H1 (cell line): ENCODE measurements around the gene DSTN. TPM values are rescaled to one million over a fixed set of nuclear protein-coding genes. Genes with fewer than 3 reads are reported as not detected.

Experiments
- CTCF ChIA-PET: fragments of 300-600 bp; sonication (Branson Sonifier 250); formaldehyde crosslinking; loops from one replicate; lab custom pipeline; 2021; ENCODE audit not compliant: partially characterized antibody; lab: Charles Lee
- POLR2A ChIA-PET: fragments of 300-600 bp; sonication (Branson Sonifier 250); formaldehyde crosslinking; loops from one replicate; lab custom pipeline; 2021; ENCODE audit warnings: inconsistent platforms; ENCODE audit not compliant: partially characterized antibody; lab: Charles Lee
- DNase-seq, 2 experiments: peaks; one replicate each; pipeline versions ENCODE4 v3.0.0 to v3.0.0-alpha.2; 2010 to 2022; ENCODE audit warnings: low spot score in 2 of 2, low read depth in 1 of 2, mixed read lengths in 1 of 2
- FAIRE-seq: peaks from 2 replicates; lab custom pipeline; 2011; peaks lifted over from hg19 to GRCh38; lab: Jason Lieb, UNC
- H2AFZ ChIP-seq: 2 replicates; pipeline ENCODE4 v1.8.1; 2012; ENCODE audit warnings: low read length, inconsistent platforms
- H2AK5ac ChIP-seq: 2 replicates; pipeline ENCODE4 v1.6.1; 2013; ENCODE audit warnings: low read depth, low read length
- H2BK120ac ChIP-seq: replicated peaks from 2 replicates; pipeline ENCODE3; 2013; ENCODE audit warnings: low read depth, low read length, inconsistent platforms
- H2BK12ac ChIP-seq: 2 replicates; pipeline ENCODE4 v1.6.1; 2013; ENCODE audit warnings: low read depth, low read length
- H2BK15ac ChIP-seq: 2 replicates; pipeline ENCODE4 v1.6.1; 2013; ENCODE audit warnings: low read length
- H2BK20ac ChIP-seq: 2 replicates; pipeline ENCODE4 v1.6.1; 2013; ENCODE audit warnings: low read length
- H2BK5ac ChIP-seq: 2 replicates; pipeline ENCODE4 v1.6.1; 2013; ENCODE audit warnings: low read depth, low read length
- H3K14ac ChIP-seq: 2 replicates; pipeline ENCODE4 v1.6.1; 2013; ENCODE audit warnings: inconsistent platforms; ENCODE audit not compliant: insufficient read length
- H3K18ac ChIP-seq: 2 replicates; pipeline ENCODE4 v1.6.1; 2013; ENCODE audit warnings: low read length; ENCODE audit errors: extremely low read depth
- H3K23ac ChIP-seq: 2 replicates; pipeline ENCODE4 v1.6.1; 2013; ENCODE audit warnings: inconsistent platforms; ENCODE audit not compliant: insufficient read length
- H3K23me2 ChIP-seq: 2 replicates; pipeline ENCODE4 v1.6.1; 2013; ENCODE audit warnings: low read depth, low read length
- H3K27ac ChIP-seq: 2 replicates; pipeline ENCODE4 v1.6.1; 2011; ENCODE audit warnings: low read depth, low read length, inconsistent platforms
- H3K27me3 ChIP-seq, 4 experiments: replicated peaks in 1 of 4; 1 replicate in 1 of 4; 2 replicates in 3 of 4; pipeline versions ENCODE4 v1.6.1 to v1.8.1; 2011 to 2013; ENCODE audit warnings: low read length in 3 of 4, mild to moderate bottlenecking in 3 of 4, inconsistent platforms in 2 of 4, mixed read lengths in 2 of 4, moderate library complexity in 1 of 4; ENCODE audit not compliant: control insufficient read depth in 3 of 4, insufficient read depth in 3 of 4; ENCODE audit errors: extremely low read depth in 1 of 4
- H3K36me3 ChIP-seq, 4 experiments: 2 replicates each; pipeline versions ENCODE4 v1.6.1 to v1.8.1; 2011 to 2013; ENCODE audit warnings: mild to moderate bottlenecking in 4 of 4, low read length in 3 of 4, moderate library complexity in 2 of 4, control low read depth in 1 of 4, inconsistent platforms in 1 of 4; ENCODE audit not compliant: insufficient read depth in 4 of 4, control insufficient read depth in 2 of 4
- H3K4ac ChIP-seq: replicated peaks from 2 replicates; pipeline ENCODE3; 2013; ENCODE audit warnings: low read length, low read depth, mixed read lengths, inconsistent platforms; ENCODE audit not compliant: insufficient read length
- H3K4me1 ChIP-seq, 4 experiments: replicated peaks in 1 of 4; 1 replicate in 1 of 4; 2 replicates in 3 of 4; pipeline versions ENCODE4 v1.6.1 to v1.8.1; 2011 to 2013; ENCODE audit warnings: low read length in 3 of 4, inconsistent platforms in 2 of 4, mixed read lengths in 1 of 4; ENCODE audit not compliant: insufficient read depth in 4 of 4, control insufficient read depth in 3 of 4
- H3K4me2 ChIP-seq, 2 experiments: 2 replicates each; pipeline versions ENCODE4 v1.6.1 to v1.8.1; 2011 to 2013; ENCODE audit warnings: low read depth in 2 of 2, low read length in 2 of 2, control low read depth in 1 of 2, inconsistent platforms in 1 of 2, mild to moderate bottlenecking in 1 of 2; ENCODE audit not compliant: insufficient read depth in 1 of 2
- H3K4me3 ChIP-seq, 4 experiments: fragments of 200-600, 300-600 bp in 1 of 4; sonication (generic), shearing (Covaris generic), sonication (Bioruptor Twin) in 1 of 4; 2 replicates each; pipeline versions ENCODE4 v1.5.1 to v1.8.1; 2011 to 2016; ENCODE audit warnings: low read length in 4 of 4, low read depth in 3 of 4, control low read depth in 2 of 4, inconsistent platforms in 2 of 4, mild to moderate bottlenecking in 2 of 4, mixed read lengths in 1 of 4, moderate library complexity in 1 of 4; ENCODE audit not compliant: insufficient read depth in 2 of 4; ENCODE audit errors: extremely low read depth in 1 of 4
- H3K56ac ChIP-seq: replicated peaks from 2 replicates; pipeline ENCODE3; 2013; ENCODE audit warnings: low read depth, mild to moderate bottlenecking, mixed read lengths, low read length, inconsistent platforms; ENCODE audit not compliant: insufficient read length
- H3K79me1 ChIP-seq: 2 replicates; pipeline ENCODE4 v1.6.1; 2013; ENCODE audit warnings: low read depth, low read length, control low read depth
- H3K79me2 ChIP-seq, 2 experiments: 2 replicates each; pipeline versions ENCODE4 v1.6.1 to v1.8.1; 2012 to 2013; ENCODE audit warnings: low read length in 2 of 2, mild to moderate bottlenecking in 2 of 2, inconsistent platforms in 1 of 2; ENCODE audit not compliant: insufficient read depth in 2 of 2, control insufficient read depth in 1 of 2
- H3K9ac ChIP-seq, 4 experiments: replicated peaks in 1 of 4; 1 replicate in 1 of 4; 2 replicates in 3 of 4; pipeline versions ENCODE4 v1.6.1 to v1.8.1; 2011 to 2013; ENCODE audit warnings: low read depth in 3 of 4, low read length in 3 of 4, control low read depth in 2 of 4, mild to moderate bottlenecking in 2 of 4, moderate library complexity in 2 of 4, inconsistent platforms in 1 of 4; ENCODE audit errors: extremely low read depth in 1 of 4
- H3K9me3 ChIP-seq, 2 experiments: 2 replicates each; pipeline versions ENCODE4 v1.6.1 to v1.8.1; 2012 to 2013; ENCODE audit warnings: mild to moderate bottlenecking in 2 of 2, moderate library complexity in 2 of 2, control low read depth in 1 of 2, inconsistent platforms in 1 of 2, low read depth in 1 of 2, low read length in 1 of 2, mixed read lengths in 1 of 2; ENCODE audit not compliant: insufficient read depth in 2 of 2
- H4K20me1 ChIP-seq, 2 experiments: replicated peaks in 1 of 2; 2 replicates each; pipeline versions ENCODE3 to v1.8.1; 2011 to 2013; ENCODE audit warnings: inconsistent platforms in 2 of 2, low read length in 2 of 2, mild to moderate bottlenecking in 1 of 2; ENCODE audit not compliant: insufficient read depth in 2 of 2, control insufficient read depth in 1 of 2
- H4K5ac ChIP-seq: 2 replicates; pipeline ENCODE4 v1.6.1; 2013; ENCODE audit warnings: low read length, low read depth, mixed read lengths, inconsistent platforms; ENCODE audit not compliant: insufficient read length
- H4K8ac ChIP-seq: 2 replicates; pipeline ENCODE4 v1.8.0; 2013; ENCODE audit warnings: mild to moderate bottlenecking, moderate library complexity, low read length, inconsistent platforms; ENCODE audit not compliant: insufficient read depth; ENCODE audit errors: extremely low read depth
- H4K91ac ChIP-seq: replicated peaks from 2 replicates; pipeline ENCODE3; 2013; ENCODE audit warnings: low read length, mixed read lengths, inconsistent platforms; ENCODE audit not compliant: insufficient read length
- ASH2L ChIP-seq: fragments of 200-600, 300-600 bp; sonication (generic); IDR thresholded peaks from one replicate; pipeline ENCODE4 v1.7.1; 2017; ENCODE audit warnings: low read length
- CBX8 ChIP-seq: fragments of 300-800, 300-1000 bp; sonication (generic); IDR thresholded peaks from 2 replicates; pipeline ENCODE4 v1.7.1; 2016; ENCODE audit warnings: low read depth, low read length, borderline replicate concordance
- CTBP2 ChIP-seq: IDR thresholded peaks from 2 replicates; pipeline ENCODE4 v1.7.0; 2011; ENCODE audit warnings: borderline replicate concordance, mild to moderate bottlenecking, moderate library complexity, mixed read lengths, low read length; ENCODE audit not compliant: insufficient read depth, insufficient read length
- E2F6 ChIP-seq: IDR thresholded peaks from 2 replicates; pipeline ENCODE4 v1.6.1; 2012; ENCODE audit warnings: inconsistent platforms
- POLR2AphosphoS5 ChIP-seq: IDR thresholded peaks from 2 replicates; pipeline ENCODE4 v1.6.1; 2011; ENCODE audit warnings: low read depth, low read length
- SP2 ChIP-seq: IDR thresholded peaks from 2 replicates; pipeline ENCODE4 v1.6.1; 2012; ENCODE audit warnings: mild to moderate bottlenecking, low read length, inconsistent platforms
- USF2 ChIP-seq: IDR thresholded peaks from 2 replicates; pipeline ENCODE4 v1.6.1; 2011; ENCODE audit warnings: low read length, improper control_type of control experiment
- WGBS, 2 experiments: shearing (Covaris generic) in 1 of 2; methylation state at CpG; one replicate each; pipeline versions ENCODE4 v1.1.6 to v1.1.7; 2013 to 2015; ENCODE audit warnings: low lambda C conversion rate in 2 of 2, mixed read lengths in 2 of 2, inconsistent platforms in 1 of 2, low coverage in 1 of 2, missing lambda C conversion rate in 1 of 2; ENCODE audit not compliant: insufficient replicate concordance in 2 of 2, insufficient coverage in 1 of 2, insufficient read length in 1 of 2; ENCODE audit errors: extremely low coverage in 1 of 2, missing lambda C conversion rate in 1 of 2; 5-methylcytosine and 5-hydroxymethylcytosine counted together
- polyA plus RNA-seq, 7 experiments: library from polyadenylated mRNA; depleted of rRNA in 3 of 7; stranded (reverse) in 5 of 7; unstranded in 2 of 7; fragments of >200 nt in 5 of 7; fragments of 200-250 nt in 2 of 7; gene quantifications; 1 replicate in 5 of 7; 2 replicates in 1 of 7; 4 replicates in 1 of 7; pipeline versions ENCODE4 v1.2.1 to v1.2.3, GENCODE V29; 2011 to 2013; ENCODE audit warnings: missing spikeins in 2 of 7, mixed read lengths in 2 of 7
- total RNA-seq: library from RNA; stranded (reverse); fragmentation: NEBNext Ultra II Directional; extraction: Animal tissue kit (Norgen Biotek cat#: 25700); gene quantifications from 2 replicates; pipeline ENCODE4 v1.2.1, GENCODE V29; 2021

The DSTN gene
- total and polyA plus RNA-seq, 2 of the 8 experiments (the other 6 are each of a cell fraction or from before 2014, with no cell fraction given): 43.3 to 208 TPM

GRCh38 chr20:17609811-17610377 is 40.0 kb downstream of the DSTN start:
- H2BK20ac ChIP-seq: no peak overlapping the region
- no peaks in the 10 kb centered on the region for H3K9me3 ChIP-seq
- TF ChIP-seq SP2 (no peak), CBX8 (no peak), POLR2AphosphoS5 (no peak), ASH2L (no peak), USF2 (no peak), CTBP2 (no peak), E2F6 (no peak)
- TF ChIP-seq, all 59 proteins: peak for 0
- Histone ChIP-seq H3K56ac (no peak overlapping the region), H2AK5ac (no peak overlapping the region), H2AFZ (no peak overlapping the region), H3K18ac (no peak overlapping the region), H3K79me1 (peaks cover 3% of the 10 kb centered on the region; the same call in 1 of the 2 replicates), H3K23me2 (no peaks in the 10 kb centered on the region), H2BK12ac (no peak overlapping the region), H3K36me3 (peaks cover 0 to 11% (median 7%) of the 10 kb centered on the region in 4 experiments; a peak in 4 of 8 replicates), H3K4ac (no peak overlapping the region), H2BK15ac (no peak overlapping the region), H3K9ac (no peak overlapping the region), H3K4me1 (peaks cover 0 to 7% (median 1%) of the 10 kb centered on the region in 4 experiments; a peak in 3 of 7 replicates), H3K4me2 (no peak overlapping the region), H3K23ac (no peak overlapping the region), H4K5ac (no peak overlapping the region), H3K27ac (no peak overlapping the region), H4K91ac (no peak overlapping the region), H2BK120ac (no peak overlapping the region), H2BK5ac (no peak overlapping the region), H3K27me3 (no peaks in the 10 kb centered on the region), H3K79me2 (no peaks in the 10 kb centered on the region), H4K20me1 (peaks cover 2% of the 10 kb centered on the region in 2 experiments), H3K14ac (no peak overlapping the region), H3K4me3 (no peak overlapping the region), H4K8ac (no peak overlapping the region)
- DNase-seq (peak in 1 of 2 experiments; percentile 43), FAIRE-seq (no peak)
- CTCF ChIA-PET: interaction anchor here (0.7 to 2.9 kb wide), 13 partner anchors 8 to 105 kb away, joined by 3 to 22 read pairs (median 4); partner anchors contain the start of gene DSTN
- POLR2A ChIA-PET: interaction anchor here (0.7 to 2.3 kb wide), 7 partner anchors 15 to 871 kb away, joined by 3 to 15 read pairs (median 4); partner anchors contain the start of genes BFSP1 and DSTN
- 75% methylated on average over 8 of the region's 8 CpGs; no CpG with 5 or more reads in 1 of the 2 experiments for WGBS, 2 experiments
